GM12878 (cell line): ENCODE data around the gene ATXN3. TPM values are rescaled to one million over a fixed set of nuclear protein-coding genes. Genes with fewer than 3 reads are reported as not detected.

ENCODE experiments used
- E2F4 ChIP-seq: IDR thresholded peaks from 2 replicates; pipeline ENCODE4 v1.6.1; 2012; ENCODE audit warnings: low read depth, low read length, improper control_type of control experiment
- EGR1 ChIP-seq, 2 experiments: IDR thresholded peaks; 1 replicate in 1 of 2; 2 replicates in 1 of 2; pipeline ENCODE4 v1.6.1; 2011 to 2012; ENCODE audit warnings: low read depth in 2 of 2, low read length in 2 of 2, borderline replicate concordance in 1 of 2, mild to moderate bottlenecking in 1 of 2, moderate library complexity in 1 of 2
- HSF1 ChIP-seq: fragments of 150-350 bp; IDR thresholded peaks from 2 replicates; pipeline ENCODE4 v1.6.1; 2014; ENCODE audit warnings: mild to moderate bottlenecking, low read depth, low read length
- IRF3 ChIP-seq: fragments of 450-650 bp; IDR thresholded peaks from 2 replicates; pipeline ENCODE4 v1.6.1; 2014; ENCODE audit warnings: mild to moderate bottlenecking
- KAT2A ChIP-seq: conservative IDR thresholded peaks from 2 replicates; pipeline ENCODE4 v1.6.1; 2011; ENCODE audit warnings: low read depth, low read length; ENCODE audit not compliant: control insufficient read depth
- MEF2B ChIP-seq: fragments of 450-650 bp; IDR thresholded peaks from 2 replicates; pipeline ENCODE4 v1.6.1; 2018; ENCODE audit warnings: mild to moderate bottlenecking, moderate library complexity; ENCODE audit not compliant: partially characterized antibody, poor library complexity, severe bottlenecking
- MTA3 ChIP-seq: IDR thresholded peaks from 2 replicates; pipeline ENCODE4 v1.6.1; 2012; ENCODE audit warnings: low read length, inconsistent platforms, borderline replicate concordance
- MXI1 ChIP-seq: fragments of 150-350 bp; IDR thresholded peaks from 2 replicates; pipeline ENCODE4 v1.6.1; 2011; ENCODE audit warnings: low read depth, mild to moderate bottlenecking, inconsistent platforms, low read length, improper control_type of control experiment
- MYB ChIP-seq: fragments of 150-350 bp; IDR thresholded peaks from 2 replicates; pipeline ENCODE4 v1.6.1; 2014; ENCODE audit warnings: mild to moderate bottlenecking, low read depth, low read length, borderline replicate concordance
- NFYB ChIP-seq: IDR thresholded peaks from 2 replicates; pipeline ENCODE4 v1.6.1; 2011; ENCODE audit warnings: low read depth, mild to moderate bottlenecking, low read length, improper control_type of control experiment, moderate library complexity; ENCODE audit not compliant: insufficient read depth
- NKRF ChIP-seq: fragments of 450-650 bp; conservative IDR thresholded peaks from 2 replicates; pipeline ENCODE4 v1.6.1; 2017; ENCODE audit warnings: mild to moderate bottlenecking, moderate library complexity
- RELA ChIP-seq: fragments of 450-650 bp; IDR thresholded peaks from 2 replicates; pipeline ENCODE4 v1.8.0; 2014; ENCODE audit warnings: borderline replicate concordance; ENCODE audit not compliant: partially characterized antibody
- SMAD5 ChIP-seq: IDR thresholded peaks from 2 replicates; pipeline ENCODE4 v1.6.1; 2016; ENCODE audit warnings: antibody characterized with exemption, low read depth
- STAT1 ChIP-seq: fragments of 450-650 bp; conservative IDR thresholded peaks from 2 replicates; pipeline ENCODE4 v1.6.1; 2014; ENCODE audit warnings: antibody characterized with exemption, mild to moderate bottlenecking
- SUZ12 ChIP-seq: fragments of 200-600 bp; sonication (generic); IDR thresholded peaks from one replicate; pipeline ENCODE4 v1.6.1; 2018; ENCODE audit warnings: antibody characterized with exemption, mild to moderate bottlenecking; ENCODE audit not compliant: unreplicated experiment
- TCF3 ChIP-seq: IDR thresholded peaks from 2 replicates; pipeline ENCODE4 v1.6.1; 2012; ENCODE audit warnings: low read depth, mild to moderate bottlenecking, low read length, borderline replicate concordance; ENCODE audit not compliant: insufficient read depth
- USF1 ChIP-seq: IDR thresholded peaks from 2 replicates; pipeline ENCODE4 v1.6.1; 2011; ENCODE audit warnings: borderline replicate concordance, low read depth, mild to moderate bottlenecking, moderate library complexity, mixed read lengths, low read length; ENCODE audit not compliant: insufficient read depth; ENCODE audit errors: extremely low read length
- ZBED1 ChIP-seq: IDR thresholded peaks from 2 replicates; pipeline ENCODE4 v1.6.1; 2016; ENCODE audit warnings: borderline replicate concordance
- polyA plus RNA-seq, 11 experiments: library from polyadenylated mRNA; depleted of rRNA in 4 of 11; unstranded in 6 of 11; stranded (reverse) in 5 of 11; fragments of >200 nt; fragmentation: Nextera tagmentation in 4 of 11; fragmentation: Illumina TruSeq in 1 of 11; extraction: Ambion mirVana in 4 of 11; extraction: Trizol in 1 of 11; gene quantifications; 1 replicate in 1 of 11; 2 replicates in 10 of 11; pipeline versions ENCODE4 v1.2.1 to v1.2.3, GENCODE V29; 2011 to 2016; ENCODE audit warnings: inconsistent platforms in 2 of 11, missing spikeins in 2 of 11, low read depth in 1 of 11
- total RNA-seq, 4 experiments: library from RNA; depleted of rRNA in 3 of 4; stranded (reverse); fragments of >200 nt in 3 of 4; fragmentation: Illumina TruSeq in 1 of 4; extraction: Trizol in 1 of 4; gene quantifications; 2 replicates each; pipeline versions ENCODE4 v1.2.1 to v1.2.3, GENCODE V29; 2013 to 2021

ATXN3 gene
- total and polyA plus RNA-seq, 10 of the 15 experiments (the other 5 are each of a cell fraction or from before 2014, with no cell fraction given), result 15.1 to 27.3 (median 19.2) TPM

- TF ChIP-seq NKRF (peak; percentile 82; the same call in 1 of the 2 replicates), NFYB (peak; percentile 76), RELA (peak; percentile 60), MTA3 (no peak), KAT2A (no peak), MXI1 (peak; percentile 39; the same call in 1 of the 2 replicates), SUZ12 (no peak), TCF3 (0 out of 2 replicates have a peak, but pooled peaks have one; percentile 27), HSF1 (no peak), E2F4 (no peak), ZBED1 (no peak), SMAD5 (no peak), IRF3 (no peak), USF1 (peak; percentile 97), STAT1 (no peak), EGR1 (IDR thresholded peaks at IDR 0.05; ENCODE audit: borderline replicate concordance in 1 of 2, low read depth in 2 of 2, low read length in 2 of 2) (peak in 1 of 2 experiments; percentile 67; a peak in 1 of 3 replicates), MEF2B (no peak), MYB (no peak)
Measured at GRCh38 chr14:92106143-92106926, at the start of gene ATXN3 (continued).
